T-helper 9 cell (primary cell): ENCODE measurements around the gene LIMCH1.

Experiments
- DNase-seq: peaks from one replicate; pipeline ENCODE4 v3.0.0-alpha.2; 2020

Gene LIMCH1

DNA sequence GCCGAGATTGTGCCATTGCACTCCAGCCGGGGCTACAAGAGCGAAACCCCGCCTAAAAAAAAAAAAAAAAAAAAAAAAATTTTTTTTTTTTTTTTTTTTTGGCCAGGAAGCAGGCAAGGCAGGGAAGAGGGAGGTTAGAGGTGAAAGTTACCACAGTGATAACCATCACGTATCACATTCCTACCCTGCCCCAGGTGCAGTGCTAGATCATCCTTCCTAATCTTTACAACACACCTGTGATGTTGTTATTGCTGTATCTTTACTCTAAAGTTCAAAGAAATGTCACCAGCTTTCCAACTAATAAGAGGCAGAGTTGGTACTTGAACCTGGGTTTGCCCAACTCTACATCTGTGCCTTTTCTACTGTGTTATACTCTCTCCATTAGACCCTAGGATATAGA is 7.2 kb upstream of the LIMCH1 start:
- no peak for DNase-seq

DNA sequence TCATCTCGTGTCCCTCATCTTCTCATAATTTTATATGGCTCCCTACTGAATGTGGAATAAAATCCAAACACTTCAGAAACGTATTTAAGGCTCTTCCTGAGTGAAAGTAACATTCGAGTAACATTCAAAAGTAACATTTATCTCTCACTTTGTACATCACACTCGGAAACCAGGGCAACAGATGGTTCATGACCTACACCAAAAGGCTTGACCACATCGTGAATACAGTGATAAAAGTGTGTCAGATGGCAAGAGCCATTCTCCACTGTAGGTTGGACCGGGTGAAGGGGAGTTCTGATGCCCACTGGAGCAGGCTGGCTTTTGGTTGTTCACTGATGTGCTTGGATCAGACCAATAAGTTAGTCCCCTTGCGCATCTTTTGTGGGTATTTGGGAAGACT is 5.6 kb upstream of the LIMCH1 start:
- no peak for DNase-seq

DNA sequence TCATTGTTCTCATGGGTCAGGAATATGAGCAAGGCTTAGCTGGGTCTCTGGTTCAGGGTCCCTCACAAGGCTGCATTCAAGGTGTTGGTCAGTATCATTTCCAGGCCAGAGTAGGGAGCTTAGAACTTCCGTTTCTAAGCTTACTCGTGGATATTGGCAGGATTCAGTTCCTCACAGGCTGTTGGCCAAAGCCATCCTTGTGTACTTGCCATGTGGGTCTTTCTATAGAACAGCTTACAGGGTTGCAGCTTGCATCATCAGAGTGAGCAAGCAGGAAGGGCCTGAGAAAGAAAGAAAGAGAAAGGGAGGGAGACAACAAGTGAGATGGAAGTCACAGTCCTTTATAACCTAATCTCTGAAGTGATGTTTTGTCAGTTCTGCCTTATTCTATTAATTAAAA is 5.1 kb upstream of the LIMCH1 start:
- DNase-seq: no peak

DNA sequence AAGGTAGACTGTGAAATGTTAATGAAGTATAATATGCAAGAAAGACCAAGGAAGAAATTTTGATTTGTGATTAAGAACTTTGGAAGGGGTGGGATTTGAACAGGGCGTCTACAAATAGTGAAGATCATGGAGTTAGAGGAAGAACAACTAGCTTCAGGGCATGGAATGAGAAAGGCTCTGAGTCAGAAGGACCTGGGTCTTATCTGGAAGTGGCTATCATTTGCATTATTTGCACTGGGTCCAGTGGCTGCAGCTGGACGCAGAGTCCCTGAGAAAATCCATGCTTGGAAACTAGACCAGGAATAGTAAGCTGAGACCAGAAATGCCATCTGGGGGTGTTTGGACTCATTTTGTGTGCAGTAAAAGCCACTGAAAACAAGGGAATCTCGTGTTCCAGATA is 4.3 kb upstream of the LIMCH1 start:
- no peak for DNase-seq

DNA sequence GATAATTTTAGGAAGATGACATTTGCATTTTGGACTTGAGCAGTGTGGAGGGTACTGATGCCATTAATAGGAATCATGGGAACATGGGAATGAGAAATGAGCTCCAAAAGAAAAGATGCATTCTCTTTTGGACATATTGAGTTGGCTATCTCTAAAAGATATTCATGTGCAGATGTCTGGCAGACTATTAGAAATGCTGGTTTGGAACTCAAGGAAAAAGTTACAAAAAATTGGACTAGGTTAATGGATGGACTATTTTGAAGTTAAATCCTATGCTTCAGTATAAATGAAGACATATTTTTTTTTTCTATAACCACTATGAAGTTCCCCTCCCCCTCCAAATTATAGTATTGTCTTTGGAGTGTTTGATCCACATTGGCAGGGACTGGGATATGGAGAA is 3.6 kb upstream of the LIMCH1 start:
- no peak for DNase-seq

DNA sequence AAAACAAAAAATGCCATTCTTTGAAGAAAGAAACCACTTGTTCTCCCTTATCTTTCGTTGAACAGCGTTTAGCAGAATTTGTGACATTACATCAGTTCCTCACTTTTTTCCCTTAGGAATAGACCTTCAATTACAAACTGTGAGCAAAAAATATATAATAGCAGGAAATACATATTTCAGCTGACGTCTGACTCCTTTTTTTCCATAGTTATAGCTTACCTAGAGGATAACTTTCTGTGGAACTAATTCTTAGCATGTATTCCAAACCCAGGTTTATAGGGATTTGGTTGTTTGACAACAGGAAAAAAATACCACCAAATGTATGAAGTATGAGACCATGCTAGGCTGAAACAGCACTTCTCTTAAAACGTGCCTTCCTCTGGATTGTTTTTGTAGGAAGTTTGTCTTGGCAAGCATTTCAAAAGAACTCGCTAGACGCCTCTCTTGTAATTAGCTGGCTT is 2.0 kb upstream of the LIMCH1 start:
- DNase-seq: no peak

DNA sequence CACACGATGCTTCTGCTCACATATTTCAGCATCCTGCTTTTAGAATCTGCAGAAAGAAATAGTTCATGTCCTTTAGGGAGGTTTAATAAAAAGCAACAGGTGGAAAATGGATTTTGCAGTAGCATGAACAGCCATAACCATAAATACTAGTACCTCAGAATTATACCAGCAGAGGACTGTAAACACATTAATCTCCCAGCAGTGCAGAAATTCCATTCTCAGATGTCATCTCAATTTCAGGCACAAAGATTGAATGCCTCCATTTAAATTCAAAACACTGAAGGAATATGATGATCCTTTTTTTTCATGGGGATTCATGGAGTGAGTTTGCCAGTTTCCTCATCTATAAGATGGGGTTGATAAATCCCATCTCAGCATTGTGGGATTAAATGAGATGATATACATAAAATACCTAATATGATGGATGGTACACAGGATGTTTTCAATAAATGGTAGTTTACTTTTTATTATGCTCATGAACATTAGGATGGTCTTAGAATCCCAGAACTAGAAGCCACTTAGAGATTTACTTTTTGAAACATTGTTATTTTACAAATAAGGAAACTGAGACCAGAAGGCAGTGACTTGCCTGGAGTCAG is 566 bp upstream of the LIMCH1 start:
- no peak for DNase-seq

DNA sequence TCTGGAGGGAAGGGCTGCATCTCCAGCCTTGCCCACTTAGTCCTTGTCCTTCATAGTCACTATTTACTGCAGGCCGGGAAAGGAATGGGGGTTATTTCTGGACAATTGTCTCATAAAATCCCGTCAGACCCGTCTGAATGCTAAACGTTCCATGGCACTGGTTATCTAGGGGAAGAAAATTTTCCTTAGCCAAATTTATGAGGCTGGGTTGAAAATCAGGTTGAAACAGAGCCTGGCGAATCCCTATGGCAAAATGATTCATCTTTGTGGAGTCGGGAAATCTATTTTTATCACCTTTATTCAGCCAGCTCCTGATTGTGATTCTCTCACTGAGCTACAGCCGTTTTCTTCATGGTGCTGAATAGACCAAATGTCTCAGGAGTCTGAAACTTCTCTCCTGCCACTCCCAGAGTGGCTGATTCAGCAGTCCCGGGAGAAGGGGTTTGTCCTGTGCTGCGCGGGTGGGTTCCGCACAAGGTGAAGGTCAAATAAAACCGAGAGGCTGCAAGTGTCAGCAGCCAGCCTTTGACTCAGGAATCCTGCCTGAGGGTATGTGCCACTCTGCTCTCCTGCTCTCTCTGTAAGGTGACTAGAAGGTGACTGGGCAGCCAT is 1.0 kb downstream of the LIMCH1 start:
- DNase-seq: no peak

DNA sequence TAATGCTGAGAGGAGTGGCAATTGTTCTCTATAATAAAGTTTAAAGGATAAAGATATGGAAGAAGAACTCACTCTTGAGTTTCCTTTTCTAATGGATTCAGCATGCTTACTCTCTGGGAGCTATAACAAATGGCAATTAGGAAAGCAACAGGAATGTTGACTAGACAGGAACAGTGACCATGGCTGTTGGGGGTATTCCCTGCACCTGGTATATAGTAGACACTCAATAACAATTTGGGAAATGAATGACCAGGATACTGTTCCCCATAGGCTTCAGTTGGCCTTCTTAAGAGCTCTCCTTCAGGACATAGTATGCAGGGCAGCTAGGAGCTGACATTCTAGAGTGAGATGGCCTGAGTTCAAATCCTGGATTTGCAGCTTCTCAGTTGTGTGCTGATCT is 1.8 kb downstream of the LIMCH1 start:
- DNase-seq: no peak

DNA sequence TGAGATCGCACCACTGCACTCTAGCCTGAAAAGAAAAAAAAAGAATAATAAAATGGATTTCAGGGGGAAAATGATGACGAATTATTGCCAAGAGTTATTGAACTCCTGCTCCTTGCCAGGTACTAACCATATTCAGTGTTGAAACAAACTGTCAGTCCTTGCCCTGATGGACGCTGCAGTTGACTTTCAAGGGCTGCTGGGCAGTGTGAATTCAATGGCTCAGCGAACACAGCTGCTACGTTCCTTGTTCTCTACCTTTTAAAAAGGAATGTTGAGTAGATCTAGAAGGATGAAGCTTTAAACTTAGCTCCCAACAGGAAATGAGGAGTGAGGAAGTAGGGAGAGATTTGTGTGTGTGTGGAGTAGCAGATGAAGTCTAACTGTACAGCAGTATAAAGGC is 2.7 kb downstream of the LIMCH1 start:
- no peak for DNase-seq

DNA sequence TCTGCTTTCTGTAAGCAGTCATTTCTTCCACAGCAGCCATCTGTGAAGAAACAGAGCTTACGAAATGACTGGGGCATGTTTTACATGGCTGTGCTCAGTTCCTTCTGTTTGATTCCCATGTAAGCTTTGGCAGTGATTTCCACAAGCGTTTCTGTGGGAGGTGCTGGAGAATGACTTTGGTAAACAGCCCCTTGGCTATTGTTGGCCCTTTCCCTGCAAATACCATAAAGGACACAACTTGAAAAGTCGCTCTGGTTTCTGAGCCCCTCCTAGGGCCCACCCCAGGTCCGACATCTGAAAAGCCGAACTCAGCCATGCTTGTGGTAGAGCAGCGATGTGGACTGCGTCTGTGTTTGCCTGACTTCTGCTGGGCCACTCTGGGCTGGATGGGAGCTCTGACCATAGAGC is 3.7 kb downstream of the LIMCH1 start:
- DNase-seq: no peak

DNA sequence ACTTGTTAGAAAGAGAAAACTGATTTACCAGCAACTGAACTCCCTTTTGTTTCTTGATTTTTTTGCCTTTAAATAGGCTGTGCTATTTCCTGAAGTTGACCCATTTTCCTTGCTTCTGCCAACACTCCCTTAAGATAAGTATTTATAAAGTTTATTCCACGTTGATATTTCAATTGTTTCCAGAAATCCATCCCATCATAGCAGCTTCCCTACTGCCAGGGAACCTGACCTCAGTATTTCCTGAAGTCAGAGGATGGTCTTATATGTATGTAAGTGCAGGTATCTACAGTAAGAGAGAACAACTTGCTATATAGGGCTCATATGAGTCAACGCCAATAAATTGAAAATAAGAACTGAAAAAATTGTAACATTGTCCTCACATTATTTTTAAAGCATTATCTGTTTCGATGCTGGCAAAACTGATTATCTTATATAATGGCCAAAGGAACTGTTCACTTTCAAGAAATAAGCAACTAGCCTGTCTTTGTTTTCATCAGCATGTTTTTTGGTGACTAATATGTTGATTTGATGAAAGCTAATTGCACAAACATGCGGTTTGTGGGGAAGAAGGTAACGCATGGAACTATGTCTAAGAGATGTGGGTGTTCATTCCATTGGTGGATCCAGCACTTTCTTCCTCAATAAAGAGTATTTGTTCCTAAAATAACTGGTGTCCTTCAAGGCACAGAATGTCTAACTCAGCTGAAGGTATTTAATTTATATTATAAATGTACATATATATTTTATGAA is 4.7 kb downstream of the LIMCH1 start:
- no peak for DNase-seq

DNA sequence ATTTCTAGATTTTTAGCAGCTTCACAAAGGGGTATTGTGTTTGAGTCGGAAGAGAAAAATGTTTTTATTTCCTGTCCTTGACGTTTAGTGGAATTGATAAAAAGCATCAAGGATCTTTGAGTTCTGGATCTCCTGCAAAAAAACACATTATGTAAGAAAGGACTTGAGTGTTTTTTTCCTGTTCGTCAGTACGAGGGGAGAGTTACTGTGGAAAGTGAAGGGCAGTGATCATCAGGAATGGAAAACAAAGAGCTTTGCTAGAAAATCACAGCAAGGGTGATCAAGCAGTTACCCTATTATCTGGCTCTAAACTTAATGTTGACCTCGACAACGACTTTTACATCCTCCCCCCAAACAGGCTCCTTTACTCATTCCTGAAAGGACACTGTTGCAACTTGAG is 7.3 kb downstream of the LIMCH1 start:
- no peak for DNase-seq

DNA sequence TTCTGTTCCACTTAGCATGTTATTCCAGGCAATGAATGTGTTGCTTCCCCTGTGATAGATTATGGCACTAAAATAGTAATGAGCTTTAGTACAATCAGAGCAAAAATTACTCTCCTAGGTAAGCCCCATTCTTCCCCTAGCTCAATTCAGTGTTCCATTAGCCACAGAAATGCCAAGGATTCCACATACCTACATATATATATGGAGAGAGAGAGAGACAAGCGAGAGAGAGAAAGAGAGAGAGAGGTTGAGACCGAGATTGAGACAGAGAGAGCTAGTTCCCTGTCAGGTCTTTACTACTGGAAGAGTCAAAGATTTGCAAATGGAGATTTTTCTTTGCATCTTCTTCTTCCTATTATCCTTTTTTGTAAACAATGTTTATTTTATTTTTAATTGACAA is 8.7 kb downstream of the LIMCH1 start:
- no peak for DNase-seq

DNA sequence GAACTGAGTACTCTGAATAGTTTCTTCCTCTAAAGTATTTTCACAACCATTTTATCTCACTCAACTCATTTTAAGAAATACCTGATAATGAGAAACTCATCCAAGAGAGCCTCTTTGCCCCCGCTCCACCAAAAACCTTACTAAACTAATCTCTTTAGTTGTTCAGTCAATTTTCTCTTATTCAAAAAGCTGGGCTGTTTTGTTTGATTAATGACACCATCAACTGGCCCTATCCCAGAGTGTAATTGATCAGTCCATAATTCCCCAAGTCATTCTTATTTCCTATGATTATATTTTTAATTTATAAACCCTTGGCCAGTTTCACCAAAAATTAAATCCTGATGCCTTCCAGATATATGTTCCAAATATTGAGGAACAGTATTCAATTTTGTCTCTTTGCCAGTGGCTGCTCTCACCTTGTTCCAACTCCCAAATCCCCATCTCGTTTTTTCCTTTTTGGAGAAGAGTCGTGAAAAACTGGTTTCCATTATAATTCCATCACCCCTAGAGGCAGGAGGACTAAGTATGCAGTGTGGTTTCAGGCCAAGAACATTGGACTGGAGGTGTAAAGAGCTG is 10.4 kb downstream of the LIMCH1 start:
- no peak for DNase-seq

DNA sequence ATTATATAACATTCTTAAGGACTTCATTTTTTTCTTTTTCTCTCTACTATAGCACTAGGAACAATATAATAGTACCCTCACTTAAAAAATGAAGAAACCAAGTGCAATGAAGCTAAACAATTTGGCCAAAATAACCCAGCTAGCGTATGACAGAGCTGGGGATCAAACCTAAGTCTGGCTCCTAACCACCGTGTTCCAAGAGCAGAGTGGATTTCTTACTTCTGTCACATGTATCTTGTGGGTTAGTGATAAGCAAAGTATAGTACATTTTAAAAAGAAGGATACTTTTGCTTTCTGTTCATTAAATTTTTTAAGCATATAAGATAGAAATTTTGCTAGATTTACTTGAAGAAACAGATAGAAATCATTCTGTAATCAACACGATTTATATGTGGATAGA is 11.5 kb downstream of the LIMCH1 start:
- no peak for DNase-seq

DNA sequence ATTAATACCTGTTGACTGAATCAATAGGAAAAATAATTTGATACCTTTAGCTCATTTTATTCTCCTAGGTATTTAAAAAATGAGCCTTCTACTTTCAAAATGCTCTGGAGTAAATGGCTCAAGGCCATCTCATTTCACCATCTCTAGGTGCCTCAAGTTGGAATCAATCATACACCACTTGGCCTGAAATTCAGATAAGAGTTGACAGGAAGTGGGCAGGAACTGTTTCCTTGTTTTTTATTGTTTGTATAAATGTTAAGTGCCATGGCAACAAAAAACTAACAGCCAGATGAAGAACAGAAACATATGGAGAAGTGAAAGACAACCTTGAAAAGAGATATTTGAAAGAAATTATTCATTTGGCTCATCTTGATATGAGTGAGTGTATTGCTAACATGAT is 12.4 kb downstream of the LIMCH1 start:
- DNase-seq: no peak

DNA sequence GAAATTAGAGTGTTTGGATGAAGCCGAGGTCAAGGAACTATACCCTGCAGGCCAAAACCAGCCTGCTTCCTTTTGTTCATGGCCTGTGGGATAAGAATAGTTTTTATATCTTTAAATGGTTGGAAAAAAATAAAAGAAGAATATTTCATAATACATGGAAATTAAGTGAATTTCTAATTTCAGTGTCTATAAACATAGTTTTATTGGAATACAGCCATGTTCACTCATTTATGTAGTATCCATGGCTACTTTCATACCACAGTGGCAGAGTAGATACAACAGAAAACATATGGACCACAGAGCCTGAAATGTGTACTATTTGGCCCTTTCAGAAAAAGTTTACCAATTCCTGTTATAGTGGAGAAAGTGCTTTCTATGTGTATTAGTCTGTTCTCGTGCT is 13.6 kb downstream of the LIMCH1 start:
- no peak for DNase-seq

DNA sequence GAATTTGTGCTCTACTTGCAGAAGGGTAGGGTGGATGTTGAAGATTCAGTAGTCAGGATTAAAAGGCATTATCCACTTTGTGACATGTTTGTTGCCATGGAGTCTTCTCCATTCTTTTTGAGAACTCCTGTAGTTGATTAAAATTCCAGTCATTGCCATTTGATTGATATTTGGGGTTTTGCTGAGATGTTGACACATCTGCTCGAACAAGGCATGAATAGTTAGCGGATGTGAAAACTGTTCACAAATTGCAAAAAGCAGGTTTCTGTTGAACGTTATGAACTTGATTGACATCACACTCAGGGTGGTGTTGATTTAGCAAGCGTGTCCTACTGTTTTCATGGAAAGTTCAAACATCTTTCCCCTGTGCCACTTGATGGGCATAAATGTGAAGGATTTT is 16.9 kb downstream of the LIMCH1 start:
- no peak for DNase-seq

DNA sequence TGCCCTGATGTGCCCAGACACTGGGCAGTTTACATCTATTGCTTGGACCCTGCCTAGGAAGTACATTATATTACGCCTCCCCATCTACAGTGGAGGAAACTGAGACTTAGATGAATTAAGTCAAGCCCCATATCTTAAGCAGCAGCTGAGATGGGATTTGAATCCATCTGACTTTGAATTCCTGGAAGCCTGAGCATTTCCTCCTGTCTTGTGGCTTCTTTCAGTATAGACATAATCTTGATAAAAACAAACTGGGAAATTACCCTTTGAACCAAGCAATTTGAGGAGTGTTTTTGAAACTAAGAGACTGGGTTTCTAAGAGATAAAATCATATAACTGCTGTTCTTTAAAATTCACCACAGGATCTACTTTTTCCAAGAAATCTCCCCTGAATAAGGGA is 18.6 kb downstream of the LIMCH1 start:
- DNase-seq: no peak

DNA sequence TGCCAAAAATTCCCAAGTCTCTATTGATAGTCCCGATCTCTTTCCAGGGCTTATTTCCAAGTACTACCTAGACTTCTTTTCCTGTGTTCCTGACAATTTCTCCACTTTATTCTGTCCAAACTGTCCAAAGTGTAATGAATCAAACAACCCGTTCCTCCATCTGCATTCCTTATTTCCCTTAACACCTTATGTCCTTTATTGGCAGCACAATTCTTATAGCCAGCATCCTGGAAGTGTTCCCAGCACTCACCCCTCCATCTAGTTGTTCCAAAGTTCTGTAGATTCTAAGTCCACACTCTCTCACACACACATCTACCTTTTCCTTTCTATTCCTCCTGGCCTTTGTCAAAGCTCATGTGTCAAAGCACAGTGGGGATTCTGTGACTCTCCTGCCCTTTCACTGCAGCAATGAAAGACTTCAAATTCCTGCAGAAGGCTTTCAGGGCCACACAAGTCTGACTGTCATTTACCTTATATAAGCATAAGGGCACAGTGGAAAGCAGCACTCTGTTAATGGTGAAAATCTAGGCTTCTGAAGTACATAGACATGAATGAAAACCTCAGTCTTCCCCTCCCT is 22.1 kb downstream of the LIMCH1 start:
- DNase-seq: no peak

DNA sequence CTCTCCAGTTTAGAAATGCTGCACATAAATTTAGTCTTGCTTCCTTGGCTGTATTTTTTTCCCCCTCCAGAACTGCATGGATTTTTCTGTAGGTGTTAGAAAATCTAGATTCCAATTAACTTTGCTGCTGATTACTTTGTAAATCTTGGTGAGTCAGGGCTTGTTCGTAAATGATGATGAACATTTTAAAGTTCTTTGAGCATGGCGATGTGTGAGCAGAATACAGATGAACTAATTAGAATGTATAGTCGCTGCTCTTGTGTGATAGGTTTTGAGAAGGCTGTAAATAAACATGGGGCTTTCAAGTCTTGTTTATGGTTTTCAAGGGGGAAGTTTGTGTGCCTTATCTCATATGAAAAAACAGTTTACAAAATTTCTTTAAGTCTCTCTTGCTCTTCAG is 23.3 kb downstream of the LIMCH1 start:
- DNase-seq: no peak

DNA sequence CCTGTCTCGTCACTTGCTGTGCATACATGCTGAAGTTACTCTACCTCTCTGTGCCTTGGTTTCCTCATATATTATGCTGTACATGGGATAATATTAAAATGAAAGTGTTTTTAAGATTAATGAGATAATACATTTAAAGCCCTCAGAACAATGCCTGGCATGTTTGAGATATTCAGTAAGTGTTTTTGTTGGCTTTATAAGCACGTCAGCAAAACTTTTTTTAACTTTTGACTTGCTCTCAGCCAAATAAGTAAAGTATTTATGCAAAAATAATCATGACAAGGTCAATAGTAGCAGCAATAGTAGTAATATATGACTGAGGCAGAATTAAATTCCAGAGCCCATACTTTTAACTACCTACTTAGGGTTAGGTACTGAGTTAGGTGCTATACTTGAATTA is 29.2 kb downstream of the LIMCH1 start:
- no peak for DNase-seq

DNA sequence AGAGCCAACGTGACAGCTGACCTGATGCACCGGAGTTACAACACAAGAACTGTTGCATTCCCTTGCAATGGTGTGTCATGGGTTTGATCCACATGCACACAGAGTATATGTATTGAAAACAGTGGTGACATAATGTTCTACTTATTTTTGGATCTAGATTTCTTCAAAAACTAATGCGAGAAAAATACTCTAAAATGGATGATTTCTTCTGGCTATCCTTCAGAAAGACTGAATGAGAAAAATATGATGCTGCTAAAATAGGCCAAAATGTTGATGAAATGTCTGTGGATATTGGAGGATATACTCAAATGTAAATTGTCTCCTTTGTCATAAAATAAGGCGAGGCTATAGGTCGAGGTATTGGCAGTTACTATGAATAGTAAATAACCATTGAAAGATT is 30.4 kb downstream of the LIMCH1 start:
- no peak for DNase-seq
